GM12878 (cell line): ENCODE data around the gene MRM1. TPM values are rescaled to one million over a fixed set of nuclear protein-coding genes. Genes with fewer than 3 reads are reported as not detected.

Experiments used
- ATAC-seq: fragments of 200-7000 bp; cut with Tn5 transposase; 3 replicates; pipeline ENCODE4 v1.9.1; 2020; ENCODE audit warnings: mild to moderate bottlenecking, moderate library complexity
- BruUV-seq: library from RNA; stranded (reverse); fragments of 400-500 nt; replicated peaks from 2 replicates; lab custom pipeline; 2021; lab: Mats Ljungman, UMichigan
- CTCF ChIA-PET: fragments of 300-600 bp; sonication (Branson Sonifier 250); formaldehyde crosslinking; extraction: SDS; loops from one replicate; lab custom pipeline; 2021; ENCODE audit warnings: inconsistent platforms; lab: Yijun Ruan, JAX
- POLR2A ChIA-PET: fragments of 350-600 bp; formaldehyde crosslinking; extraction: SDS; loops from one replicate; lab custom pipeline; 2021; ENCODE audit warnings: inconsistent platforms; lab: Charles Lee
- RAD21 ChIA-PET: fragments of 300-600 bp; sonication (Branson Sonifier 250); formaldehyde crosslinking; loops from one replicate; lab custom pipeline; 2023; ENCODE audit warnings: antibody characterized with exemption; ENCODE audit not compliant: unreplicated experiment; lab: Charles Lee
- SMC1A ChIA-PET: fragments of 300-600 bp; sonication (Branson Sonifier 250); formaldehyde crosslinking; loops from one replicate; lab custom pipeline; 2023; ENCODE audit not compliant: unreplicated experiment, uncharacterized antibody; lab: Charles Lee
- DNase-seq: peaks from one replicate; pipeline ENCODE4 v3.0.0-alpha.2; 2011; ENCODE audit warnings: low read depth, low spot score
- FAIRE-seq: peaks from 3 replicates; lab custom pipeline; 2011; peaks lifted over from hg19 to GRCh38; lab: Jason Lieb, UNC
- H2AFZ ChIP-seq: 2 replicates; pipeline ENCODE4 v1.6.0; 2011; ENCODE audit warnings: low read depth, low read length, control low read depth; ENCODE audit not compliant: control insufficient read depth
- H3K27ac ChIP-seq: 2 replicates; pipeline ENCODE4 v1.5.1; 2011; ENCODE audit warnings: control low read depth; ENCODE audit not compliant: control insufficient read depth, insufficient read depth
- H3K27me3 ChIP-seq, 2 experiments: replicated peaks in 1 of 2; 2 replicates each; pipeline versions ENCODE4 v1.6.0 to v1.6.1; 2011; ENCODE audit warnings: low read length in 1 of 2; ENCODE audit not compliant: control insufficient read depth in 2 of 2, insufficient read depth in 2 of 2
- H3K36me3 ChIP-seq, 2 experiments: 2 replicates each; pipeline ENCODE4 v1.5.1; 2011; ENCODE audit warnings: low read length in 1 of 2; ENCODE audit not compliant: control insufficient read depth in 2 of 2, insufficient read depth in 2 of 2
- H3K4me1 ChIP-seq: 2 replicates; pipeline ENCODE4 v1.6.1; 2011; ENCODE audit warnings: mild to moderate bottlenecking, low read length, moderate library complexity, mixed read lengths; ENCODE audit not compliant: control insufficient read depth, insufficient read depth
- H3K4me2 ChIP-seq: 2 replicates; pipeline ENCODE4 v1.6.0; 2011; ENCODE audit warnings: control low read depth; ENCODE audit not compliant: control insufficient read depth, insufficient read depth
- H3K4me3 ChIP-seq: fragments of 200-600 bp; sonication (generic); 2 replicates; pipeline ENCODE4 v1.5.1; 2016
- H3K79me2 ChIP-seq: 2 replicates; pipeline ENCODE4 v1.6.0; 2011; ENCODE audit warnings: low read length; ENCODE audit not compliant: control insufficient read depth, insufficient read depth
- H3K9ac ChIP-seq: 2 replicates; pipeline ENCODE4 v1.8.0; 2011; ENCODE audit warnings: low read length, control low read depth, mixed read lengths; ENCODE audit not compliant: control insufficient read depth, insufficient read depth
- H3K9me3 ChIP-seq: replicated peaks from 3 replicates; pipeline ENCODE4 v1.5.1; 2011; ENCODE audit warnings: mild to moderate bottlenecking, low read length; ENCODE audit not compliant: control insufficient read depth, insufficient read depth
- H4K20me1 ChIP-seq: 2 replicates; pipeline ENCODE4 v1.6.0; 2011; ENCODE audit not compliant: control insufficient read depth, insufficient read depth
- BACH1 ChIP-seq: fragments of 450-650 bp; IDR thresholded peaks from 2 replicates; pipeline ENCODE4 v1.6.1; 2017; ENCODE audit warnings: mild to moderate bottlenecking, borderline replicate concordance
- CBX3 ChIP-seq: fragments of 200-600 bp; sonication (generic); IDR thresholded peaks from 2 replicates; pipeline ENCODE4 v1.6.1; 2016; ENCODE audit warnings: low read depth, borderline replicate concordance
- HDGF ChIP-seq: fragments of 450-650 bp; IDR thresholded peaks from 2 replicates; pipeline ENCODE4 v1.6.1; 2016; ENCODE audit warnings: antibody characterized with exemption
- HSF1 ChIP-seq: fragments of 150-350 bp; IDR thresholded peaks from 2 replicates; pipeline ENCODE4 v1.6.1; 2014; ENCODE audit warnings: mild to moderate bottlenecking, low read depth, low read length
- SMARCA5 ChIP-seq: fragments of 450-650 bp; IDR thresholded peaks from 2 replicates; pipeline ENCODE4 v1.6.1; 2017; ENCODE audit warnings: mild to moderate bottlenecking
- SREBF2 ChIP-seq: IDR thresholded peaks from 2 replicates; pipeline ENCODE4 v1.6.1; 2012; ENCODE audit warnings: mild to moderate bottlenecking, low read length
- TCF12 ChIP-seq: IDR thresholded peaks from 2 replicates; pipeline ENCODE4 v1.6.1; 2011; ENCODE audit warnings: low read depth, mild to moderate bottlenecking, low read length
- WGBS: methylation state at CpG from one replicate; pipeline ENCODE4 v1.1.6; 2016; ENCODE audit warnings: low lambda C conversion rate; ENCODE audit not compliant: insufficient replicate concordance, insufficient coverage; ENCODE audit errors: missing lambda C conversion rate; 5-methylcytosine and 5-hydroxymethylcytosine counted together
- in situ Hi-C: fragments of 300-500 bp; cut with MboI; formaldehyde crosslinking; loops from 9 replicates; pipeline ENCODE4 v1.14.3; 2018; ENCODE audit warnings: mixed read lengths
- intact Hi-C: fragments of 100-400 bp; cut with micrococcal nuclease; formaldehyde crosslinking; loops from one replicate; pipeline ENCODE4 v1.14.2; 2022; ENCODE audit not compliant: unreplicated experiment
- polyA plus RNA-seq, 11 experiments: library from polyadenylated mRNA; depleted of rRNA in 4 of 11; unstranded in 6 of 11; stranded (reverse) in 5 of 11; fragments of >200 nt; fragmentation: Nextera tagmentation in 4 of 11; fragmentation: Illumina TruSeq in 1 of 11; extraction: Ambion mirVana in 4 of 11; extraction: Trizol in 1 of 11; gene quantifications; 1 replicate in 1 of 11; 2 replicates in 10 of 11; pipeline versions ENCODE4 v1.2.1 to v1.2.3, GENCODE V29; 2011 to 2016; ENCODE audit warnings: inconsistent platforms in 2 of 11, missing spikeins in 2 of 11, low read depth in 1 of 11
- total RNA-seq, 4 experiments: library from RNA; depleted of rRNA in 3 of 4; stranded (reverse); fragments of >200 nt in 3 of 4; fragmentation: Illumina TruSeq in 1 of 4; extraction: Trizol in 1 of 4; gene quantifications; 2 replicates each; pipeline versions ENCODE4 v1.2.1 to v1.2.3, GENCODE V29; 2013 to 2021

MRM1 gene
- total and polyA plus RNA-seq, 10 of the 15 experiments (the other 5 are each of a cell fraction or from before 2014, with no cell fraction given) = 0.23 to 16.9 (median 13.2) TPM

- no peak overlapping the region for H2AFZ ChIP-seq
- CTCF ChIA-PET = no interaction called here
- no peaks in the 10 kb centered on the region for H4K20me1 ChIP-seq
- in situ Hi-C loops = no loop called here
- ATAC-seq (no peak), DNase-seq (no peak), FAIRE-seq (no peak)
- 82% methylated on average over 6 of the region's 6 CpGs for WGBS
- no peak overlapping the region for H3K4me3 ChIP-seq
- SMC1A ChIA-PET = no interaction called here
- peaks cover 20% of the 10 kb centered on the region for H3K4me1 ChIP-seq
- no TSS peak for BruUV-seq
- no peaks in the 10 kb centered on the region for H3K27me3 ChIP-seq
- RAD21 ChIA-PET = no interaction called here
- POLR2A ChIA-PET = no interaction called here
- TF ChIP-seq SREBF2 (no peak), HSF1 (no peak), BACH1 (no peak), SMARCA5 (no peak), TCF12 (no peak), CBX3 (no peak), HDGF (no peak)
- no peak overlapping the region for H3K4me2 ChIP-seq
- H3K36me3 ChIP-seq = no peaks in the 10 kb centered on the region
- intact Hi-C loops = no loop called here
- H3K9ac ChIP-seq = no peak overlapping the region
- no peaks in the 10 kb centered on the region for H3K9me3 ChIP-seq
- H3K79me2 ChIP-seq = peaks cover 9% of the 10 kb centered on the region
- no peak overlapping the region for H3K27ac ChIP-seq
These were observed 4.2 kb upstream of the MRM1 start for GRCh38 chr17:36597226-36597625.
